PC-9 (cell line): ENCODE measurements around the gene VDAC2. TPM values are rescaled to one million over a fixed set of nuclear protein-coding genes. Genes with fewer than 3 reads are reported as not detected.

Experiments used
- BruUV-seq: library from RNA; stranded (reverse); fragments of 400-500 nt; replicated peaks from 2 replicates; lab custom pipeline; 2021; lab: Mats Ljungman, UMichigan
- CTCF ChIA-PET: fragments of 300-600 bp; sonication (Branson Sonifier 250); formaldehyde crosslinking; loops from one replicate; lab custom pipeline; 2022; ENCODE audit warnings: antibody characterized with exemption; lab: Charles Lee
- POLR2A ChIA-PET: fragments of 300-600 bp; sonication (Branson Sonifier 250); formaldehyde crosslinking; loops from one replicate; lab custom pipeline; 2022; ENCODE audit warnings: antibody characterized with exemption; ENCODE audit not compliant: unreplicated experiment; lab: Charles Lee
- DNase-seq, 2 experiments: peaks; one replicate each; pipeline versions ENCODE4 v3.0.0 to v3.0.0-alpha.2; 2015 to 2022; ENCODE audit warnings: mixed read lengths in 1 of 2
- H2AFZ ChIP-seq: fragments of 200-600 bp; sonication (generic); 2 replicates; pipeline ENCODE4 v1.8.1; 2017; ENCODE audit warnings: antibody characterized with exemption
- H3F3A ChIP-seq: fragments of 200-600 bp; sonication (generic); 2 replicates; pipeline ENCODE4 v1.8.1; 2017; ENCODE audit warnings: antibody characterized with exemption, mild to moderate bottlenecking, low read depth; ENCODE audit not compliant: insufficient read depth
- H3K27ac ChIP-seq: fragments of 200-600 bp; sonication (generic); 2 replicates; pipeline ENCODE4 v1.6.1; 2016; ENCODE audit warnings: mixed run types
- H3K27me3 ChIP-seq: fragments of 200-600 bp; sonication (generic); 2 replicates; pipeline ENCODE4 v1.6.1; 2016; ENCODE audit warnings: low read depth, mixed run types; ENCODE audit not compliant: insufficient read depth
- H3K36me3 ChIP-seq: fragments of 200-600 bp; sonication (generic); 2 replicates; pipeline ENCODE4 v1.6.1; 2016; ENCODE audit warnings: low read depth, mixed run types
- H3K4me1 ChIP-seq: fragments of 200-600 bp; sonication (generic); replicated peaks from 2 replicates; pipeline ENCODE4 v1.6.1; 2016; ENCODE audit warnings: mixed run types; ENCODE audit not compliant: insufficient read depth
- H3K4me2 ChIP-seq: fragments of 200-600 bp; sonication (generic); 2 replicates; pipeline ENCODE4 v1.6.1; 2017; ENCODE audit warnings: mixed run types
- H3K4me3 ChIP-seq: fragments of 200-600 bp; sonication (generic); 2 replicates; pipeline ENCODE4 v1.6.1; 2016; ENCODE audit warnings: mixed run types
- H3K79me2 ChIP-seq: fragments of 200-600 bp; sonication (generic); 2 replicates; pipeline ENCODE4 v1.6.1; 2017; ENCODE audit warnings: low read depth, mixed run types
- H3K9me2 ChIP-seq: fragments of 200-600 bp; sonication (generic); 2 replicates; pipeline ENCODE4 v1.8.1; 2017; ENCODE audit warnings: mild to moderate bottlenecking; ENCODE audit not compliant: insufficient read depth
- H3K9me3 ChIP-seq: fragments of 200-600 bp; sonication (generic); 2 replicates; pipeline ENCODE4 v1.8.1; 2016; ENCODE audit warnings: low read depth; ENCODE audit not compliant: insufficient read depth
- H4K20me1 ChIP-seq: fragments of 200-600 bp; sonication (generic); 2 replicates; pipeline ENCODE4 v1.8.1; 2017; ENCODE audit not compliant: insufficient read depth
- EZH2 ChIP-seq: fragments of 200-600 bp; sonication (generic); IDR thresholded peaks from 2 replicates; pipeline ENCODE4 v1.8.0; 2017; ENCODE audit warnings: antibody characterized with exemption, low read depth
- intact Hi-C: fragments of 100-400 bp; cut with micrococcal nuclease; formaldehyde crosslinking; loops from one replicate; pipeline ENCODE4 v1.10.0; 2022; ENCODE audit not compliant: unreplicated experiment
- total RNA-seq: library from RNA; stranded (reverse); gene quantifications from 2 replicates; pipeline ENCODE4 v1.2.3, GENCODE V29; 2021
- TF ChIP-seq, protein P1 (sequence below): fragments of 200-600 bp; sonication (generic); conservative IDR thresholded peaks from 2 replicates; pipeline ENCODE4 v1.6.1; 2017; ENCODE audit warnings: mixed run types, antibody characterized with exemption, mild to moderate bottlenecking, moderate library complexity

The VDAC2 gene
- total RNA-seq, 1 experiment from 2014 or later, result 243 TPM

DNA sequence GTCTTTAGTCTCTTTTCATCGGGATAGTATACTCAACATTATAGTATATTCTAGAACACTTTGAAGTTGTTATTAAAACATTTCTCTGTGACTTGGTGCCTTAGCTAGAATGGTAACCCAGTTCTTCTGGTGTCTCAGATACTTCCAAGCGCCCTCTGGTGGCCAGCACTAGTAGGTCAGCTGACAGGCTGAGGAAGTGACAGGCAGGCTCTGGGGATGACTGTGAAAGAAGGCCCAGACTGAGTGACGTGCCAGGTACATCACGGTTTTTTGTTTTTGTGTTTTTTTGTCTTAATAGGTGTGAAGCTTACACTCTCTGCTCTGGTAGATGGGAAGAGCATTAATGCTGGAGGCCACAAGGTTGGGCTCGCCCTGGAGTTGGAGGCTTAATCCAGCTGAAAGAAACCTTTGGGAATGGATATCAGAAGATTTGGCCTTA is 20.0 kb downstream of the VDAC2 start:
- Histone ChIP-seq H3K4me1 (peaks cover 41% of the 10 kb centered on the region), H3K9me3 (no peaks in the 10 kb centered on the region), H3K4me2 (no peak overlapping the region), H3F3A (peaks cover 90% of the 10 kb centered on the region), H3K79me2 (peaks cover 84% of the 10 kb centered on the region), H3K27me3 (no peaks in the 10 kb centered on the region), H3K36me3 (peaks cover 51% of the 10 kb centered on the region), H3K9me2 (no peaks in the 10 kb centered on the region), H4K20me1 (peaks cover 39% of the 10 kb centered on the region), H2AFZ (no peak overlapping the region), H3K4me3 (no peak overlapping the region), H3K27ac (peak overlapping the region; percentile 49; the same call in 1 of the 2 replicates)
- intact Hi-C loops, result loop anchor here (1.0 to 10.0 kb wide), 5 partner anchors 19 to 1346 kb away; partner anchors contain the start of gene KAT6B
- ChIA-PET POLR2A (interaction anchor here (0.7 to 1.0 kb wide), 3 partner anchors 19 to 93 kb away, joined by 3 to 5 read pairs (median 5); partner anchors contain the start of gene VDAC2), CTCF (interaction anchor here (0.6 to 4.0 kb wide), 7 partner anchors 10 to 165 kb away, joined by 3 to 25 read pairs (median 3); no protein-coding TSS in a partner anchor)
- TF ChIP-seq EZH2, result no peak
- TF ChIP-seq, protein P1, sequence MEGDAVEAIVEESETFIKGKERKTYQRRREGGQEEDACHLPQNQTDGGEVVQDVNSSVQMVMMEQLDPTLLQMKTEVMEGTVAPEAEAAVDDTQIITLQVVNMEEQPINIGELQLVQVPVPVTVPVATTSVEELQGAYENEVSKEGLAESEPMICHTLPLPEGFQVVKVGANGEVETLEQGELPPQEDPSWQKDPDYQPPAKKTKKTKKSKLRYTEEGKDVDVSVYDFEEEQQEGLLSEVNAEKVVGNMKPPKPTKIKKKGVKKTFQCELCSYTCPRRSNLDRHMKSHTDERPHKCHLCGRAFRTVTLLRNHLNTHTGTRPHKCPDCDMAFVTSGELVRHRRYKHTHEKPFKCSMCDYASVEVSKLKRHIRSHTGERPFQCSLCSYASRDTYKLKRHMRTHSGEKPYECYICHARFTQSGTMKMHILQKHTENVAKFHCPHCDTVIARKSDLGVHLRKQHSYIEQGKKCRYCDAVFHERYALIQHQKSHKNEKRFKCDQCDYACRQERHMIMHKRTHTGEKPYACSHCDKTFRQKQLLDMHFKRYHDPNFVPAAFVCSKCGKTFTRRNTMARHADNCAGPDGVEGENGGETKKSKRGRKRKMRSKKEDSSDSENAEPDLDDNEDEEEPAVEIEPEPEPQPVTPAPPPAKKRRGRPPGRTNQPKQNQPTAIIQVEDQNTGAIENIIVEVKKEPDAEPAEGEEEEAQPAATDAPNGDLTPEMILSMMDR, result peak; percentile 95
- BruUV-seq, result no TSS peak
- peak; percentile 78 to 87 for DNase-seq

GRCh38 chr10:75231672-75232581 is 21.3 kb downstream of the VDAC2 start:
- Histone ChIP-seq H3K36me3 (peaks cover 39% of the 10 kb centered on the region), H3K9me2 (no peaks in the 10 kb centered on the region), H2AFZ (no peak overlapping the region), H3K27me3 (no peaks in the 10 kb centered on the region), H3K4me2 (no peak overlapping the region), H3K4me3 (no peak overlapping the region), H3F3A (peaks cover 77% of the 10 kb centered on the region), H3K79me2 (peaks cover 74% of the 10 kb centered on the region), H3K27ac (peak overlapping the region; percentile 72; the same call in 1 of the 2 replicates), H3K9me3 (no peaks in the 10 kb centered on the region), H3K4me1 (peaks cover 37% of the 10 kb centered on the region), H4K20me1 (peaks cover 27% of the 10 kb centered on the region)
- ChIA-PET CTCF (interaction anchor here (1.4 to 4.0 kb wide), 2 partner anchors 23 to 44 kb away, joined by 3 to 25 read pairs; no protein-coding TSS in a partner anchor), POLR2A (interaction anchor here (0.6 to 0.7 kb wide), 3 partner anchors 21 to 41 kb away, joined by 3 to 5 read pairs (median 4); no protein-coding TSS in a partner anchor)
- DNase-seq, result peak in 1 of 2 experiments; percentile 16
- intact Hi-C loops, result loop anchor here (5.0 to 10.0 kb wide), 3 partner anchors 405 to 1347 kb away; partner anchors contain the start of gene KAT6B
- TSS peak; percentile 15 for BruUV-seq
- TF ChIP-seq, protein P1, result no peak
- TF ChIP-seq EZH2, result no peak

DNA sequence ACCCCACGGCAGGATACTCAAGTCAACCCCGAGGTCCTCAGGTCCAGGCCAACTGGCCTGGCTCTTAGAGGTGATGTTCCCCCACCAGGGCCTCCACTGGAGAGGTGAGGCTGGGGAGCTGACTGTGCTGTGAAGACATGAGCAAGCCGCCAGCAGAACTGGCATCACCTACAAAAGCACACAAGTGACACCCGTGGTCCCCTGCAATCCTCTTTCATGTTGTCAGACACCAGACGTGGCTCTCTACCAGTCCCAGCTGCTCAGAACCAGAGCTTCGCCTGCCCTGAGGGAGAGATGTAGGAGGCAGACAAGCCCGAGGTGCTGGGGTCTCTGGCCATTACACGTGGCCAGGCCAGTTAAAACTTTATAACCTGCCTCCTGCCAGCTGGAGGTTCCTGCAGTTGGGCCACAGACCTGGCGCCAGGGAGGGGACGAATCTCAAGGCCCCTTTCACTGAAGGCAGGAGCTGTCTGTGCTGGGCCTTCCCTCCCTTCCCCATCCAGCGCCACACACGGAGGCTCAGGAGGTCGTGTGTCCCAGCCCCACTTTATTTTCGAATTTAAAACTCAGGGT is 22.9 kb downstream of the VDAC2 start:
- TF ChIP-seq, protein P1, result no peak
- no peak for TF ChIP-seq EZH2
- ChIA-PET CTCF (interaction anchor here (0.9 to 4.0 kb wide), 3 partner anchors 17 to 990 kb away, joined by 3 to 25 read pairs (median 5); no protein-coding TSS in a partner anchor), POLR2A (interaction anchor here (0.6 to 1.3 kb wide), 6 partner anchors 8 to 1345 kb away, joined by 3 to 17 read pairs (median 4); no protein-coding TSS in a partner anchor)
- no peak for DNase-seq
- H3K27ac ChIP-seq, result peak overlapping the region; percentile 72
- H3K9me2 ChIP-seq, result no peaks in the 10 kb centered on the region
- H3K79me2 ChIP-seq, result peaks cover 58% of the 10 kb centered on the region
- peaks cover 18% of the 10 kb centered on the region for H4K20me1 ChIP-seq
- H3K4me1 ChIP-seq, result peaks cover 33% of the 10 kb centered on the region
- peak overlapping the region; percentile 41; the same call in 1 of the 2 replicates for H2AFZ ChIP-seq
- no peaks in the 10 kb centered on the region for H3K27me3 ChIP-seq
- intact Hi-C loops, result loop anchor here (1.0 to 10.0 kb wide), 6 partner anchors 45 to 1349 kb away; partner anchors contain the start of genes KAT6B and SAMD8
- peak overlapping the region; percentile 97 for H3K4me2 ChIP-seq
- TSS peak; percentile 29 for BruUV-seq
- H3K36me3 ChIP-seq, result peaks cover 31% of the 10 kb centered on the region; the same call in 1 of the 2 replicates
- peak overlapping the region; percentile 57 for H3K4me3 ChIP-seq
- H3F3A ChIP-seq, result peaks cover 63% of the 10 kb centered on the region
- H3K9me3 ChIP-seq, result no peaks in the 10 kb centered on the region
